Naive thymus-derived CD4-positive, alpha-beta T cell (primary cell): Measurements from ENCODE around the gene UEVLD. TPM values are rescaled to one million over a fixed set of nuclear protein-coding genes. Genes with fewer than 3 reads are reported as not detected.

Experiments
- ATAC-seq: fragments of 150-1000 bp; cut with Tn5 transposase; 2 replicates; pipeline ENCODE4 v1.10.0; 2021; ENCODE audit warnings: mild to moderate bottlenecking, moderate library complexity
- CTCF ChIA-PET: fragments of 350-600 bp; sonication (Branson Sonifier 250); formaldehyde crosslinking; loops from one replicate; lab custom pipeline; 2021; ENCODE audit warnings: antibody characterized with exemption; lab: Charles Lee
- POLR2A ChIA-PET: fragments of 350-600 bp; sonication (Branson Sonifier 250); formaldehyde crosslinking; loops from one replicate; lab custom pipeline; 2021; ENCODE audit warnings: antibody characterized with exemption, inconsistent platforms; lab: Charles Lee
- DNase-seq, 9 donors: peaks; one replicate each; pipeline versions ENCODE4 v3.0.0 to v3.0.0-alpha.2; 2020 to 2022; ENCODE audit warnings: mixed read lengths in 1 of 9
- H3K27ac ChIP-seq: one replicate; pipeline ENCODE4 v1.7.0; 2013; ENCODE audit warnings: mild to moderate bottlenecking, low read depth, low read length, moderate library complexity
- H3K27me3 ChIP-seq, 2 donors: one replicate each; pipeline ENCODE4 v1.7.0; 2013; ENCODE audit warnings: low read length in 2 of 2, mild to moderate bottlenecking in 2 of 2, moderate library complexity in 2 of 2; ENCODE audit not compliant: control insufficient read depth in 2 of 2, insufficient read depth in 2 of 2
- H3K36me3 ChIP-seq, 3 experiments: 1 replicate in 2 of 3; 2 replicates in 1 of 3; pipeline ENCODE4 v1.7.0; 2013; ENCODE audit warnings: low read length in 3 of 3, mild to moderate bottlenecking in 3 of 3, moderate library complexity in 1 of 3; ENCODE audit not compliant: insufficient read depth in 3 of 3, control insufficient read depth in 2 of 3
- H3K4me1 ChIP-seq, 2 donors: one replicate each; pipeline ENCODE4 v1.7.0; 2013; ENCODE audit warnings: low read length in 2 of 2, mild to moderate bottlenecking in 2 of 2, moderate library complexity in 1 of 2; ENCODE audit not compliant: control insufficient read depth in 2 of 2, insufficient read depth in 2 of 2
- H3K4me3 ChIP-seq: 2 replicates; pipeline ENCODE4 v1.7.0; 2013; ENCODE audit warnings: mild to moderate bottlenecking, low read length
- H3K9me3 ChIP-seq, 3 experiments: 1 replicate in 2 of 3; 2 replicates in 1 of 3; pipeline ENCODE4 v1.7.0; 2013; ENCODE audit warnings: low read length in 3 of 3; ENCODE audit not compliant: control insufficient read depth in 2 of 3
- H3K27ac Mint-ChIP-seq, 9 donors: one replicate each; pipeline ENCODE4 v1.8.0; 2020 to 2022; ENCODE audit warnings: mixed read lengths in 9 of 9, mild to moderate bottlenecking in 8 of 9, moderate library complexity in 5 of 9, inconsistent platforms in 2 of 9
- H3K27me3 Mint-ChIP-seq, 5 donors: one replicate each; pipeline ENCODE4 v1.8.0; 2021 to 2022; ENCODE audit warnings: mixed read lengths in 5 of 5, mild to moderate bottlenecking in 1 of 5
- H3K36me3 Mint-ChIP-seq, 5 donors: one replicate each; pipeline ENCODE4 v1.8.0; 2020 to 2022; ENCODE audit warnings: mixed read lengths in 5 of 5, mild to moderate bottlenecking in 3 of 5, inconsistent platforms in 1 of 5
- H3K4me1 Mint-ChIP-seq, 7 donors: one replicate each; pipeline ENCODE4 v1.8.0; 2020 to 2022; ENCODE audit warnings: mixed read lengths in 7 of 7, mild to moderate bottlenecking in 3 of 7, inconsistent platforms in 1 of 7
- H3K4me3 Mint-ChIP-seq, 10 donors: one replicate each; pipeline ENCODE4 v1.8.0; 2020 to 2022; ENCODE audit warnings: mild to moderate bottlenecking in 10 of 10, mixed read lengths in 10 of 10, moderate library complexity in 6 of 10, inconsistent platforms in 2 of 10
- H3K9me3 Mint-ChIP-seq, 11 donors: one replicate each; pipeline ENCODE4 v1.8.0; 2020 to 2022; ENCODE audit warnings: mixed read lengths in 11 of 11, mild to moderate bottlenecking in 4 of 11, inconsistent platforms in 1 of 11, moderate library complexity in 1 of 11
- intact Hi-C, 2 donors: fragments of 100-400 bp; cut with micrococcal nuclease; formaldehyde crosslinking; loops; one replicate each; pipeline ENCODE4 v1.15.1; 2023
- polyA plus RNA-seq, 2 donors: library from polyadenylated mRNA; unstranded; fragments of 300-500 nt; fragmentation: Illumina TruSeq; gene quantifications; one replicate each; pipeline ENCODE4 v1.2.3, GENCODE V29; 2021
- total RNA-seq, 6 experiments: library from RNA in 5 of 6; stranded (reverse) in 5 of 6; gene quantifications; 1 replicate in 5 of 6; 2 replicates in 1 of 6; pipeline ENCODE4 v1.2.3 and lab custom pipeline; 2021 to 2026

The UEVLD gene
- total and polyA plus RNA-seq, 7 experiments from 2014 or later = 3.6 to 19.8 (median 5.3) TPM

- Mint-ChIP-seq H3K36me3 (peaks cover 4 to 28% (median 18%) of the 10 kb centered on the region in 5 donors), H3K9me3 (peaks cover 0 to 10% (median 0%) of the 10 kb centered on the region in 11 donors), H3K27ac (no peak overlapping the region), H3K4me1 (peaks cover 27 to 70% (median 48%) of the 10 kb centered on the region in 7 donors), H3K27me3 (no peaks in the 10 kb centered on the region), H3K4me3 (no peak overlapping the region)
- H3K27me3 ChIP-seq = no peaks in the 10 kb centered on the region
- no peaks in the 10 kb centered on the region for H3K9me3 ChIP-seq
- H3K27ac ChIP-seq = no peak overlapping the region
- intact Hi-C loops = no loop called here
- H3K36me3 ChIP-seq = no peaks in the 10 kb centered on the region
- ATAC-seq (no peak), DNase-seq (no peak)
- no peak overlapping the region for H3K4me3 ChIP-seq
- ChIA-PET CTCF (interaction anchor here (1.1 kb wide), 1 partner anchor 28 kb away, joined by 3 read pairs; no protein-coding TSS in a partner anchor), POLR2A (interaction anchor here (1.3 kb wide), 1 partner anchor 10 kb away, joined by 3 read pairs; the partner anchor contains the start of gene SPTY2D1)
- peaks cover under 1% of the 10 kb centered on the region in 2 donors for H3K4me1 ChIP-seq
Observed at GRCh38 chr11:18624161-18624560, 35.6 kb upstream of the UEVLD start.

- no peak overlapping the region for H3K4me3 ChIP-seq
- peaks cover 5% of the 10 kb centered on the region in 2 donors for H3K4me1 ChIP-seq
- no peak overlapping the region for H3K27ac ChIP-seq
- Mint-ChIP-seq H3K4me3 (no peak overlapping the region), H3K4me1 (peaks cover 29 to 71% (median 48%) of the 10 kb centered on the region in 7 donors), H3K9me3 (peaks cover 0 to 10% (median 0%) of the 10 kb centered on the region in 11 donors), H3K27me3 (no peaks in the 10 kb centered on the region), H3K27ac (no peak overlapping the region), H3K36me3 (peaks cover 4 to 31% (median 18%) of the 10 kb centered on the region in 5 donors)
- ATAC-seq = no peak
- ChIA-PET POLR2A (interaction anchor here (1.3 kb wide), 1 partner anchor 10 kb away, joined by 3 read pairs; the partner anchor contains the start of gene SPTY2D1), CTCF (interaction anchor here (1.1 kb wide), 1 partner anchor 28 kb away, joined by 3 read pairs; no protein-coding TSS in a partner anchor)
- H3K9me3 ChIP-seq = no peaks in the 10 kb centered on the region
- no peak for DNase-seq
- intact Hi-C loops = no loop called here
- H3K36me3 ChIP-seq = no peaks in the 10 kb centered on the region
- no peaks in the 10 kb centered on the region for H3K27me3 ChIP-seq
Observed at GRCh38 chr11:18623707-18624106, 35.2 kb upstream of the UEVLD start.

- Histone ChIP-seq H3K36me3 (peaks cover 3 to 27% (median 13%) of the 10 kb centered on the region in 3 experiments), H3K4me1 (peaks cover 21 to 29% of the 10 kb centered on the region in 2 donors), H3K4me3 (peak overlapping the region; percentile 0), H3K9me3 (no peaks in the 10 kb centered on the region), H3K27me3 (no peaks in the 10 kb centered on the region), H3K27ac (peak overlapping the region; percentile 25)
- intact Hi-C loops = loop anchor here (1.0 to 5.0 kb wide), 9 partner anchors 16 to 296 kb away; partner anchors contain the start of genes SPTY2D1 (in 2 of the 2), UEVLD (in 2 of the 2), GTF2H1 (in 1 of the 2) and HPS5 (in 1 of the 2)
- Mint-ChIP-seq H3K36me3 (peaks cover 6 to 39% (median 17%) of the 10 kb centered on the region in 5 donors), H3K4me3 (peak overlapping the region; percentile 14 to 86 (median 76)), H3K9me3 (peaks cover 0 to 5% (median 0%) of the 10 kb centered on the region in 11 donors), H3K27ac (peak overlapping the region in 8 of 9 donors; percentile 4 to 90 (median 60)), H3K4me1 (peaks cover 33 to 73% (median 65%) of the 10 kb centered on the region in 7 donors), H3K27me3 (no peaks in the 10 kb centered on the region)
- ATAC-seq (no peak), DNase-seq (no peak)
- CTCF ChIA-PET = interaction anchor here (0.7 to 1.4 kb wide), 7 partner anchors 10 to 113 kb away, joined by 3 to 4 read pairs (median 3); no protein-coding TSS in a partner anchor
- POLR2A ChIA-PET = interaction anchor here (0.6 to 2.5 kb wide), 5 partner anchors 10 to 144 kb away, joined by 3 to 16 read pairs (median 3); partner anchors contain the start of gene SPTY2D1
Observed at GRCh38 chr11:18618342-18619025, 29.9 kb upstream of the UEVLD start.

- DNase-seq (peak in 8 of 9 donors; percentile 25 to 79 (median 68)), ATAC-seq (peak; percentile 81)
- Mint-ChIP-seq H3K36me3 (peaks cover 9 to 38% (median 17%) of the 10 kb centered on the region in 5 donors), H3K4me3 (peak overlapping the region; percentile 18 to 86 (median 76)), H3K27ac (peak overlapping the region; percentile 3 to 90 (median 58)), H3K4me1 (peaks cover 33 to 74% (median 59%) of the 10 kb centered on the region in 7 donors), H3K9me3 (no peaks in the 10 kb centered on the region), H3K27me3 (no peaks in the 10 kb centered on the region)
- Histone ChIP-seq H3K36me3 (peaks cover 5 to 31% (median 13%) of the 10 kb centered on the region in 3 experiments), H3K27ac (peak overlapping the region; percentile 25), H3K9me3 (no peaks in the 10 kb centered on the region), H3K4me1 (peaks cover 21 to 29% of the 10 kb centered on the region in 2 donors), H3K4me3 (peak overlapping the region; percentile 0), H3K27me3 (no peaks in the 10 kb centered on the region)
- CTCF ChIA-PET = interaction anchor here (0.7 to 1.4 kb wide), 6 partner anchors 10 to 114 kb away, joined by 3 to 4 read pairs (median 3); no protein-coding TSS in a partner anchor
- POLR2A ChIA-PET = interaction anchor here (0.6 to 2.5 kb wide), 5 partner anchors 13 to 145 kb away, joined by 3 to 16 read pairs (median 3); partner anchors contain the start of genes SPTY2D1 and TMEM86A
- intact Hi-C loops = loop anchor here (1.0 to 5.0 kb wide), 9 partner anchors 16 to 296 kb away; partner anchors contain the start of genes SPTY2D1 (in 2 of the 2), UEVLD (in 2 of the 2), GTF2H1 (in 1 of the 2) and HPS5 (in 1 of the 2)
Observed at GRCh38 chr11:18617688-18618341, 29.3 kb upstream of the UEVLD start.

- intact Hi-C loops = loop anchor here (5.0 kb wide), 2 partner anchors 91 to 294 kb away; partner anchors contain the start of genes GTF2H1 (in 1 of the 2) and HPS5 (in 1 of the 2)
- no peaks in the 10 kb centered on the region for H3K9me3 ChIP-seq
- no peak overlapping the region for H3K27ac ChIP-seq
- no peak overlapping the region for H3K4me3 ChIP-seq
- Mint-ChIP-seq H3K9me3 (no peaks in the 10 kb centered on the region), H3K4me3 (peak overlapping the region in 1 of 10 donors; percentile 71), H3K36me3 (peaks cover 9 to 31% (median 17%) of the 10 kb centered on the region in 5 donors), H3K4me1 (peaks cover 26 to 59% (median 47%) of the 10 kb centered on the region in 7 donors), H3K27me3 (no peaks in the 10 kb centered on the region), H3K27ac (peak overlapping the region in 3 of 9 donors; percentile 26 to 72 (median 28))
- CTCF ChIA-PET = interaction anchor here (1.0 kb wide), 1 partner anchor 75 kb away, joined by 3 read pairs; no protein-coding TSS in a partner anchor
- H3K27me3 ChIP-seq = no peaks in the 10 kb centered on the region
- peak; percentile 44 for ATAC-seq
- POLR2A ChIA-PET = interaction anchor here (1.2 to 2.5 kb wide), 2 partner anchors 10 to 18 kb away, joined by 4 to 11 read pairs; partner anchors contain the start of gene SPTY2D1
- DNase-seq = no peak
- H3K36me3 ChIP-seq = peaks cover 11 to 40% (median 13%) of the 10 kb centered on the region in 3 experiments
- H3K4me1 ChIP-seq = peaks cover 21 to 29% of the 10 kb centered on the region in 2 donors
Observed at GRCh38 chr11:18615628-18616392, 27.3 kb upstream of the UEVLD start.
